K562 (cell line): ENCODE results near the gene LRRC41.
"Not testable (repeated sequence)": the region's sequence is repeated elsewhere in the genome, so short reads cannot be mapped to it uniquely, and the experiment has no call there.

Experiments
- CBX2 ChIP-seq: fragments of 200-600 bp; sonication (generic); IDR thresholded peaks from one replicate; pipeline ENCODE4 v1.6.1; 2012; ENCODE audit warnings: mild to moderate bottlenecking, low read length, inconsistent platforms; ENCODE audit not compliant: insufficient read depth, poor library complexity, severe bottlenecking
- EP300 ChIP-seq: IDR thresholded peaks from 2 replicates; pipeline ENCODE4 v1.6.1; 2012; ENCODE audit warnings: low read length, improper control_type of control experiment
- POLR2AphosphoS2 ChIP-seq: IDR thresholded peaks from 2 replicates; pipeline ENCODE4 v1.6.1; 2012; ENCODE audit warnings: low read length, improper control_type of control experiment
- TEAD1 ChIP-seq, 2 experiments: fragments of 450-650 bp in 1 of 2; sonication (generic) in 1 of 2; formaldehyde crosslinking; IDR thresholded peaks; 2 replicates each; pipeline versions ENCODE4 v1.4.0 to v1.8.0; 2020 to 2022; ENCODE audit warnings: mild to moderate bottlenecking in 2 of 2, missing genetic modification reagents in 1 of 2
- ZNF384 ChIP-seq: IDR thresholded peaks from 2 replicates; pipeline ENCODE4 v1.6.1; 2012; ENCODE audit warnings: low read depth, low read length, improper control_type of control experiment
- ZNF449 ChIP-seq: fragments of 250-450 bp; sonication (Bioruptor Pico); IDR thresholded peaks from 2 replicates; pipeline ENCODE4 v1.8.0; 2022; ENCODE audit warnings: moderate library complexity, mild to moderate bottlenecking, inconsistent platforms
- ZNF699 ChIP-seq: fragments of 250-450 bp; sonication (Bioruptor Pico); IDR thresholded peaks from 2 replicates; pipeline ENCODE4 v1.8.0; 2021; ENCODE audit warnings: mild to moderate bottlenecking, moderate library complexity; ENCODE audit not compliant: insufficient replicate concordance

GRCh38 chr1:46322191-46322590, 18.8 kb upstream of the LRRC41 start:
- not testable (repeated sequence) for TF ChIP-seq ZNF449 (CRISPR knock-in tag); EP300; POLR2AphosphoS2; CBX2; ZNF384; TEAD1 (CRISPR knock-in tag; IDR thresholded peaks at IDR 0.05); ZNF699
